ENCODE results near the gene WSCD2. TPM values are rescaled to one million over a fixed set of nuclear protein-coding genes. Genes with fewer than 3 reads are reported as not detected.

The WSCD2 gene
- total RNA-seq, 1 donor from 2014 or later, result 0.86 TPM

DNA sequence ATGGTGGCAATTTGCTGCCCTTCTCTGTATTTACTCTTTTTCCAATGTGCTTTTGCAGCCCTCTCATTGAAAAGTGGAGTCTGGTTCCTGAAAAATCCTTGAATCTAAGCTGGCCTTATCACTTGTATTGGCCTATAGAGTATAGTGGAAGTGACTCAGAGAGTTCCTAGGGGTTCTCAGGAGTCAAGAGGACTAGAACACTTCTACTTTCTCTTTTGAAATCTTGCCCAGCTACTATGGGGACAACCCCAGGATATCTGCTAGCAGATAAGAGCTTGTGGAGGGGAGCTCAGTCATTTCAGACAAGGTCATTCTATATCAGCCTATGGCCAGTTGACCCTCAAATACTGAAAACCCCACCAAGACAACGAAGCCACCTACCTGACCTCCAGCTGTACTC is 26.7 kb upstream of the WSCD2 start:
- Mint-ChIP-seq H3K9me3 (ENCODE audit: unreplicated experiment) (no peaks in the 10 kb centered on the region), H3K4me3 (ENCODE audit: unreplicated experiment) (no peak overlapping the region), H3K36me3 (ENCODE audit: unreplicated experiment) (no peaks in the 10 kb centered on the region), H3K4me1 (ENCODE audit: unreplicated experiment) (no peaks in the 10 kb centered on the region), H3K27ac (ENCODE audit: unreplicated experiment) (no peak overlapping the region), H3K27me3 (ENCODE audit: unreplicated experiment) (no peaks in the 10 kb centered on the region)
- TF ChIP-seq, protein P1, sequence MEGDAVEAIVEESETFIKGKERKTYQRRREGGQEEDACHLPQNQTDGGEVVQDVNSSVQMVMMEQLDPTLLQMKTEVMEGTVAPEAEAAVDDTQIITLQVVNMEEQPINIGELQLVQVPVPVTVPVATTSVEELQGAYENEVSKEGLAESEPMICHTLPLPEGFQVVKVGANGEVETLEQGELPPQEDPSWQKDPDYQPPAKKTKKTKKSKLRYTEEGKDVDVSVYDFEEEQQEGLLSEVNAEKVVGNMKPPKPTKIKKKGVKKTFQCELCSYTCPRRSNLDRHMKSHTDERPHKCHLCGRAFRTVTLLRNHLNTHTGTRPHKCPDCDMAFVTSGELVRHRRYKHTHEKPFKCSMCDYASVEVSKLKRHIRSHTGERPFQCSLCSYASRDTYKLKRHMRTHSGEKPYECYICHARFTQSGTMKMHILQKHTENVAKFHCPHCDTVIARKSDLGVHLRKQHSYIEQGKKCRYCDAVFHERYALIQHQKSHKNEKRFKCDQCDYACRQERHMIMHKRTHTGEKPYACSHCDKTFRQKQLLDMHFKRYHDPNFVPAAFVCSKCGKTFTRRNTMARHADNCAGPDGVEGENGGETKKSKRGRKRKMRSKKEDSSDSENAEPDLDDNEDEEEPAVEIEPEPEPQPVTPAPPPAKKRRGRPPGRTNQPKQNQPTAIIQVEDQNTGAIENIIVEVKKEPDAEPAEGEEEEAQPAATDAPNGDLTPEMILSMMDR (IDR thresholded peaks at IDR 0.05), result no peak
- DNase-seq (ENCODE audit: extremely low spot score, unreplicated experiment), result no peak

DNA sequence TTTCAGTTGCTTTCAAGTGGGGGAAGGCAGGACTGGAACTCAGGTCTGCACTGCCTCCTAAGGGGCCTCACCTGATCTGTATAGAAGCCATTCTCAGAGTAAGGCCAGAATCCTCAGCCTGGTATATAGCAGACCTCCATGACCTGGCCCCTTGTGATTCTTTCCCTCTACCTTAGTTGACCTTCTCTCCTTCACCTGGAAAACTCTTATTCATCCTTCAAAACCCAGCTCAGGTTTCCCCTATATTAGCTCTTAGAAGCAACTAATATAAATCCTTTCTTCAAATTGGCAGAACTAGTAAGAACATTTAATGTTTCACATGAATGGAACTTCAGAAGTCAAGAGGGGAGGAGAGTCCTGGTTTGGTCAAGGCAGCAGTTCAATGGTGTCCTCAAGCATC is 26.0 kb upstream of the WSCD2 start:
- TF ChIP-seq, protein P1 (IDR thresholded peaks at IDR 0.05), result no peak
- Mint-ChIP-seq H3K27me3 (ENCODE audit: unreplicated experiment) (no peaks in the 10 kb centered on the region), H3K4me3 (ENCODE audit: unreplicated experiment) (no peak overlapping the region), H3K36me3 (ENCODE audit: unreplicated experiment) (no peaks in the 10 kb centered on the region), H3K4me1 (ENCODE audit: unreplicated experiment) (no peaks in the 10 kb centered on the region), H3K9me3 (ENCODE audit: unreplicated experiment) (no peaks in the 10 kb centered on the region), H3K27ac (ENCODE audit: unreplicated experiment) (no peak overlapping the region)
- no peak for DNase-seq (ENCODE audit: extremely low spot score, unreplicated experiment)

- H3K9me3 Mint-ChIP-seq (ENCODE audit: unreplicated experiment), result no peaks in the 10 kb centered on the region
- no peaks in the 10 kb centered on the region for H3K4me1 Mint-ChIP-seq (ENCODE audit: unreplicated experiment)
- no peaks in the 10 kb centered on the region for H3K27me3 Mint-ChIP-seq (ENCODE audit: unreplicated experiment)
- no peak overlapping the region for H3K27ac Mint-ChIP-seq (ENCODE audit: unreplicated experiment)
- no peak overlapping the region for H3K4me3 Mint-ChIP-seq (ENCODE audit: unreplicated experiment)
- no peaks in the 10 kb centered on the region for H3K36me3 Mint-ChIP-seq (ENCODE audit: unreplicated experiment)
- DNase-seq (ENCODE audit: extremely low spot score, unreplicated experiment), result no peak
- TF ChIP-seq, protein P1 (IDR thresholded peaks at IDR 0.05), result no peak
Measured at GRCh38 chr12:108103517-108103916, 25.6 kb upstream of the WSCD2 start.

DNA sequence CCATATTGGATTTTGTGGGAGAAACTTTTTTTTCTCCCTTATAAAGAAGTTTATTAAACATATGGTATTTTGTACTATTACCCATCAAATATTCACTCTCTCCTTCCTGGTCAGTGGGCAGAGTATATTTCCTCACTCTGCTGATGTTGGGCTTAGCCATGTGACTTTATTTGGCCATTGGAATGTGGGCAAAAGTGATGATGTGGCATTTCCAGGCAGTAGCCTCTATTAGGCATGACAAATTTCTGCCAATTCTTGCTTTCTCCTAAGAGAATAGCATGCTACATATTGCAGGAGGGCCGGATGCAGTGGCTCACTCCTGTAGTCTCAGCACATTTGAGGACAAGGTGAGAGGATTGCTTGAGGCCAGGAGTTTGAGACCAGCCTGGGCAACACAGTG is 24.4 kb upstream of the WSCD2 start:
- Mint-ChIP-seq H3K4me1 (ENCODE audit: unreplicated experiment) (no peaks in the 10 kb centered on the region), H3K4me3 (ENCODE audit: unreplicated experiment) (no peak overlapping the region), H3K27me3 (ENCODE audit: unreplicated experiment) (no peaks in the 10 kb centered on the region), H3K27ac (ENCODE audit: unreplicated experiment) (no peak overlapping the region), H3K36me3 (ENCODE audit: unreplicated experiment) (no peaks in the 10 kb centered on the region), H3K9me3 (ENCODE audit: unreplicated experiment) (no peaks in the 10 kb centered on the region)
- TF ChIP-seq, protein P1 (IDR thresholded peaks at IDR 0.05), result no peak
- DNase-seq (ENCODE audit: extremely low spot score, unreplicated experiment), result no peak

- H3K36me3 Mint-ChIP-seq (ENCODE audit: unreplicated experiment), result no peaks in the 10 kb centered on the region
- H3K4me3 Mint-ChIP-seq (ENCODE audit: unreplicated experiment), result no peak overlapping the region
- H3K4me1 Mint-ChIP-seq (ENCODE audit: unreplicated experiment), result no peaks in the 10 kb centered on the region
- H3K9me3 Mint-ChIP-seq (ENCODE audit: unreplicated experiment), result no peaks in the 10 kb centered on the region
- no peaks in the 10 kb centered on the region for H3K27me3 Mint-ChIP-seq (ENCODE audit: unreplicated experiment)
- H3K27ac Mint-ChIP-seq (ENCODE audit: unreplicated experiment), result no peak overlapping the region
- TF ChIP-seq, protein P1 (IDR thresholded peaks at IDR 0.05), result no peak
- no peak for DNase-seq (ENCODE audit: extremely low spot score, unreplicated experiment)
Measured at GRCh38 chr12:108106599-108106998, 22.5 kb upstream of the WSCD2 start.

Measured in osteocyte (in vitro differentiated cells).